Activated T-helper 1 cell treated with anti-CD3 and anti-CD28 coated beads, Interleukin-2, amount 50 U/mL, for 16 hours (primary cell): ENCODE data around the gene LUZP4.
"Not testable (repeated sequence)": the region's sequence is repeated elsewhere in the genome, so short reads cannot be mapped to it uniquely, and the experiment has no call there.

Experiments used
- DNase-seq, 2 donors: peaks; one replicate each; pipeline ENCODE4 v3.0.0-alpha.2; 2020; ENCODE audit warnings: low read depth in 1 of 2, low spot score in 1 of 2

LUZP4 gene

DNA sequence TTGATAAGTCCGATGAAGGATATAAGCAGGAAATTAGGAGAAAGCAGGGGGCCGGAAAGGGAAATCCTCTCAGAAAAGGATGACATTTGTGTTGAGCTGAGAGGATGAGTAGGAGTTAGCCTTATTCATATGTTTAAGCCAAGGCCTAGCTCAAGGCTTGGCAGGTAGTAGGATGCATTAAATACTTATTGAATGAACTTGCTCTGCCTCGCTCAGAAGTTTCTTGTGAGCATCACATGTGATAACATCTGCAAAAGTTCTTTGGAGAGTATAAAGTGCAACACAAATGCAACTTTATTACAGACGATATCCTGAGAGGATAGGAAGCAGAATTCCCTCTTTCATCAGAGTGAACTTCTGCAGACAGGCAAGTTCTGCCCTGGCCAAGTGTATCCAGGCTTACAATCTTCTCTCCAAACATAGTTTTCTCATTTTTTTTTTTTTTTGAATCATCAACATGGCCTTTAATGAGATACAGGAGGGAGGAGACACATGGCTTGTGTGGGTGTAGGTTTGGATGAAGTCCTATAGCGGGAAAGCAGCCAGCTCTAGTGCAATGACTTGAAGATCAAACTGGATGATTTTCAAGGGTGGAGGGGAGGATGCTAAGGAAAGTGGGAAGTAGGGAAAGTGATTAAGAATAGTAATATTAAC is 48.1 kb downstream of the LUZP4 start:
- no peak for DNase-seq

DNA sequence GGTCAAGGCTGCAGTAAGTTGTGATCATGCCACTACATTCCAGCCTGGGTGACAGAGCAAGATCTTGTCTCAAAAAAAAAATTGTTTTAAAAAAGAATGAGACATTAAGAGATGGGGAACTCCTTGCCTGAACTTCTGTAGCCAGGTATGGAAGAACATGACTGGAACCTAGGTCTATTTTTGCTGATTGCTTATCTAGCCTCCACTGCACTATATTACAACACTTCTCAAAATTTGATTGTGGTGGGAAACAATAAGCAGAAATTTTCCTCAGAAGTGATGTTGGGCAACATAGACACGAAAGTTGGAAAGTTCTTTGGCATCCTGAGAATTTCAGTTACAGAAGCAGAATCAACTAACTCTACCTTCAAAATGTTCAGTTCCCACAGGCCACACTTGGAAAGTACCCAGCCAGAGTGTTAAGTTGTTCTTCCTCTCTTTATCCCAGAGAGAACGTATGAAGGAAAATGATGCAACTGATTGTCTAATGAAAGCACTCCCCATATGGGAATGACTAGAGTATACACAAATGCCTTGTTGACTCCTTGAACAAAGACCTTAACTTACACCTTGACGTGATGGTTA is 50.0 kb downstream of the LUZP4 start:
- DNase-seq, result no peak

DNA sequence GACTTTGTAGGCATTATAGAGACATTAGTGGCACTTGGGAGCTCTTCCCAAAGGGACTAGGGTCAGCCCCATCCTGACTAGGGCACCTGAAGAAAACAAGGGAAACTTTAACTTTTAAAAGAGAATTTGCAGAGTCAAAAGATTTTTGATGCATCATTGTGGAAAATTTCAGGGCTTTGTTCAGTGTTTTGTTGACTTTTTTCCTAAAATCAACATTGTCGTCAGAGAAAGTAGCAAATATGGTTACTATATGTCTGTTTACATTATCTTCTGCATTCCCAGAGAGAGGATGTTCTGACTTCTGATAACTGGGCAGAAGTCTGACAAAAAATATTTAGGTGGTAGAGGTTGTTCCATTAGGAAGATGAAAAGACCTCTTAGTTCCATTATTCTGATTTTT is 51.9 kb downstream of the LUZP4 start:
- DNase-seq, result no peak

DNA sequence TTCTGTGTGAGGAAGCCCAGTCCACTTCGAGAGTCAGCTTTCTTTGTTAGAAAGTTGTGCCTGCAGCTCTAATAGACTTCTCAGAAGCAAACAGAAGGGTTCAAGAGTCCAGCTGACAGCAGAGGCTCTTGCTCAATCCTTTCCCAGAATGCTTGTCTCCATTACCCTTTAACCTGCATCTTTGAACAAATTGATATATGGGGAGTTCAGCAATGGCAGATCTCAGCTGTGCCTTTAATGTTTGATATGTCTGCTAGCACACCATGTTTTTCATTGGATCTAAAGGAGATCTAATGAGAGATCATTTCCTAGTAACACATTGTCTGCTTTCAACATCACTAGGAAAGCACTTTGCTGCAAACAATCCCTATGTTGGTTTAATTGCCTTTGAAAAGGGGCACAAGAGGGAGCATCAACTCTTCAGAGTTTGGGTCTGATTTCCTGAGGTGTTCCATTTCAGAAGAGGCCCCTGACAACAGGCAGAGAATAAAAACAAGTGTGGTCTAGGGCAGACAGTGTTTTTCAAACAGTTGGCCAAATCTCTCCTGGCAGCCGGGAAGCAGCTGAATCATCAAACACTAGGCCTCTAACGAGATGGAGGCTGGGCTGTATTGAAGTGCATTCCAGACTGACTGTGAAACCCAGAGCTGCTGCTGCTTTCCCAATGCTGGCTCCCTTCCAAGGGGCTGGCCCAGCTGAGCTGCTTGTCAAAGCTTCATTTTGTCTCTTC is 55.5 kb downstream of the LUZP4 start:
- no peak for DNase-seq

DNA sequence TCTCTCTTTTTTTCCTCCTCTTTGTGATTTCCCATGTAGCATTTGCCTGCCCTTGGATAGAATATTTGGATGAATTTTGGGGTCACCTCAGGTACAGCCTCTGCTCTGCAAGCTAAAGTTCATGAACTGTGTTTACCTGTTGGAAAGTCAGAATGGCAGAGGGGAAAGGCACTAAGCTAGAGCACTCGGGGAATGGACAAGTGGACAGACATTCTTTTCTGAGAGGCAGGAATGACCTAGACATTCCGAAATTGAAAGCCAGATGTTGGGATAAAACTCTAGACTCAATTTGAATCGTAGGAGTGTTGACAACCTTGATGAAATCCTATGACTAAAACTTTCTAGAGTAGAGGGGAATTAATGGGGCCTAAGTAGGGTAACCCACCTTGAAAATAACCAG is 56.1 kb downstream of the LUZP4 start:
- DNase-seq, result no peak

DNA sequence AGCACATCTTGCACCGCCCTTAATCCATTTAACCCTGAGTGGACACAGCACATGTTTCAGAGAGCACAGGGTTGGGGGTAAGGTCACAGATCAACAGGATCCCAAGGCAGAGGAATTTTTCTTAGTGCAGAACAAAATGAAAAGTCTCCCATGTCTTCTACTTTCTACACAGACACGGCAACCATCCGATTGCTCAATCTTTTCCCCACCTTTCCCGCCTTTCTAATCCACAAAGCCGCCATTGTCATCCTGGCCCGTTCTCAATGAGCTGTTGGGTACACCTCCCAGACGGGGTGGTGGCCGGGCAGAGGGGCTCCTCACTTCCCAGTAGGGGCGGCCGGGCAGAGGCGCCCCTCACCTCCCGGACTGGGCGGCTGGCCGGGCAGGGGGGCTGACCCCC is 57.2 kb downstream of the LUZP4 start:
- DNase-seq, result not testable (repeated sequence)

DNA sequence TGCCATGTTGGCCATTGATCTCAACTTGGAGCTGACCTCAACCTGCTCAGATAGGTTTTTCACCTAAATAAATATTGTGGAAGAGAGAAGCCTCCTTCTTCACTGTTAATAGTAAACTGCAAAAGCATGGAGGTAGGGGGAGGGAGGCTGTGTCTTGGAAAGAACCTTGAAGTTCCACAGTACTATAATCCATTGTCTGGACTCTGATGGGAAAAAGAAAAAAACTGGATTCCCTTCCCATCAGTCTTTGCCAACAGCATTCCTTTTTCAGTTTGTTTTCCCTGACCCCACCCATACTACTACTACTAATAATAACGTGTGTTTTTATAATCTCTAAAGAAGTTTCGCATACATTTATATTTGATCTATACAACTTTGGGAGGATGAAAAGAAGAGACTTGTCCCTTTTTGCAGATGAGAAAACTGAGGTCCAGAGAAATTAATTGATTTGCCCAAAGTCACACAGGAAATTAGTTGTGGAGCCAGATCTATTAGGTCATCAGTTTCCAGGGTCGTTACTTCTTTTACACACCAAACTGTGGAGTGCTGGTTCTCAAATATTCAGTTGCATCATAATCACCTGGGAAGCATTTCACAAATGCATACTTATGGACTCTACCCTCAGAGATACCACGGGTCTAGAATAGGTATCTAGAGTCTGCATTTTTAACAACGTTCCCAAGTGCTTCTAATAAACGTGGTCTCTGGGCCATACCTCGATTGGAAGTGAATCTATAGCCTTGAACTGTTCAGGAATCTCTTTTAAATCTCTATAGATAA is 59.1 kb downstream of the LUZP4 start:
- DNase-seq, result no peak

DNA sequence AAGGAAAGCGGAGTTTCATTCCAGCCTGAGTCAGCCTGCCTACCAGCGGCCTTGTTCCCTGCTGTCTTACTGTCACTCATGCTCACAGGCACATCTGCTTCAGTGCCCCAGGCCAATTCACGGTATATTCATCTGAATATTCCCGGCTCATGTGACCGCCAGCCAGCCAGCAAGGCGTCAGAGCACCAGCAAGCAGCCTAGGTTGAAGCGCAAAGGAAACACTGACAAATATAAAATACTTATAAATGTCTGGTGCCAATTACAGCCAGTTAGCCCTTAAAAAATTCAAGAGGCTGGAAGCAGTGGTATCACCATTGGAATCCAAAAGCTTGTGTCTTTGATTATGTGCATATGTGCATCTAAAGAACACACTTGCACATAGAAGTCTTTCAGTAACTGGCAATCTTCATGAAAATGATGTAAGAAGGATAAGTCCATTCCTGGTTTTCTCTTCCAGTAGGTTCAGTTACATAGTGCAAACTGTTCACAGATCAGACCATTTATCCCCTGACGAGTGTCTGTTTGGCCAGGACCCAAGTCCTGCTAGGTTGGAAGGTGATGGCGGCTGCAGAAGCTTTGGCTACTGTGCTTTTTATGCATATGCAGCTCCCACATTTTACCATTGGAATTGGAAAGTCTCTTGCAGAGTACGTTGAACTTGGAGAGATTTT is 61.3 kb downstream of the LUZP4 start:
- DNase-seq, result no peak

DNA sequence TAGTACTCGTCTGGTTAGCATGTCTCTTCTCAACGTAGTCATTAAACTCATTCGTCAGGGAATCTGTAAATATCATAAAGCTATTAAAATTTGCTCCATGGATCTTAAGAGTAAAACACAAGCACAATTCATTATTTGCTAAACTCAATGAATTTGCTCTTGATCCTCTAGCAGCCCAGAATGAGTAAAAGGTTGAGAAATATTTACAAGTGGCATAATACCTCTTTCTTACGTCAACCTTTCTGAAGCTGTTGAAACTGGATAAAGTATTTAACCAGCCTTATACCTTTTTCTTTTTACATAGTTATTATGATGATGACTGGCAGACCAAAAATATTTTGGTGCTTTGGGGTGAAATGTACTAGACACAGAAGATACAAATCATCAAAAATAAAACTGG is 66.9 kb downstream of the LUZP4 start:
- DNase-seq, result no peak
